ENCODE results near the gene PRSS33. TPM values are rescaled to one million over a fixed set of nuclear protein-coding genes. Genes with fewer than 3 reads are reported as not detected.

Gene PRSS33
- total RNA-seq (2014; rRNA removed; shearing (Covaris generic); ENCODE audit: low replicate concordance): not detected in 2 replicates

GRCh38 chr16:2787406-2787805 is at the start of gene PRSS33:
PRSS33 (minus strand) TSS chr16:2787560; CDS start chr16:2786547, 1,013 bp downstream.
- in situ Hi-C loops (cut with HindIII; ENCODE audit: low pct_unique_long_range_greater_than_20kb, low sequenced_read_pairs): no loop called here
- no peak for DNase-seq (ENCODE audit: low read depth)

GRCh38 chr16:2836646-2837508 is 49.5 kb upstream of the PRSS33 start:
- in situ Hi-C loops (cut with HindIII; ENCODE audit: low pct_unique_long_range_greater_than_20kb, low sequenced_read_pairs): no loop called here

GRCh38 chr16:2835638-2836493 is 48.5 kb upstream of the PRSS33 start:
- in situ Hi-C loops (cut with HindIII; ENCODE audit: low pct_unique_long_range_greater_than_20kb, low sequenced_read_pairs): no loop called here
- DNase-seq (ENCODE audit: low read depth): peak; percentile 100

More at GRCh38 chr16:2836646-2837508, 49.5 kb upstream of the PRSS33 start:
- peak; percentile 27 for DNase-seq (ENCODE audit: low read depth)

GRCh38 chr16:2834968-2835367 is 47.6 kb upstream of the PRSS33 start:
- in situ Hi-C loops (cut with HindIII; ENCODE audit: low pct_unique_long_range_greater_than_20kb, low sequenced_read_pairs): no loop called here
- DNase-seq (ENCODE audit: low read depth): no peak

GRCh38 chr16:2833776-2834175 is 46.4 kb upstream of the PRSS33 start:
- DNase-seq (ENCODE audit: low read depth): no peak
- in situ Hi-C loops (cut with HindIII; ENCODE audit: low pct_unique_long_range_greater_than_20kb, low sequenced_read_pairs): no loop called here

- in situ Hi-C loops (cut with HindIII; ENCODE audit: low pct_unique_long_range_greater_than_20kb, low sequenced_read_pairs): no loop called here
- DNase-seq (ENCODE audit: low read depth): no peak
These were observed 43.8 kb upstream of the PRSS33 start for GRCh38 chr16:2831203-2831602.

- DNase-seq (ENCODE audit: low read depth): no peak
- in situ Hi-C loops (cut with HindIII; ENCODE audit: low pct_unique_long_range_greater_than_20kb, low sequenced_read_pairs): no loop called here
These were observed 43.0 kb upstream of the PRSS33 start for GRCh38 chr16:2830355-2830695.

- DNase-seq (ENCODE audit: low read depth): no peak
- in situ Hi-C loops (cut with HindIII; ENCODE audit: low pct_unique_long_range_greater_than_20kb, low sequenced_read_pairs): no loop called here
These were observed 42.4 kb upstream of the PRSS33 start, which contains the start of gene ZG16B for GRCh38 chr16:2829501-2830354. ZG16B (plus strand) TSS chr16:2830303; CDS start chr16:2830442, 139 bp downstream.

- in situ Hi-C loops (cut with HindIII; ENCODE audit: low pct_unique_long_range_greater_than_20kb, low sequenced_read_pairs): no loop called here
- no peak for DNase-seq (ENCODE audit: low read depth)
These were observed 41.6 kb upstream of the PRSS33 start for GRCh38 chr16:2828876-2829430.

- in situ Hi-C loops (cut with HindIII; ENCODE audit: low pct_unique_long_range_greater_than_20kb, low sequenced_read_pairs): no loop called here
- no peak for DNase-seq (ENCODE audit: low read depth)
These were observed 41.1 kb upstream of the PRSS33 start for GRCh38 chr16:2828521-2828840.

GRCh38 chr16:2827831-2828520 is 40.6 kb upstream of the PRSS33 start:
- in situ Hi-C loops (cut with HindIII; ENCODE audit: low pct_unique_long_range_greater_than_20kb, low sequenced_read_pairs): no loop called here
- no peak for DNase-seq (ENCODE audit: low read depth)

- in situ Hi-C loops (cut with HindIII; ENCODE audit: low pct_unique_long_range_greater_than_20kb, low sequenced_read_pairs): no loop called here
- DNase-seq (ENCODE audit: low read depth): no peak
These were observed 40.0 kb upstream of the PRSS33 start for GRCh38 chr16:2827374-2827791.

- no peak for DNase-seq (ENCODE audit: low read depth)
- in situ Hi-C loops (cut with HindIII; ENCODE audit: low pct_unique_long_range_greater_than_20kb, low sequenced_read_pairs): no loop called here
These were observed 39.4 kb upstream of the PRSS33 start for GRCh38 chr16:2826591-2827373.

GRCh38 chr16:2825906-2826305 is 38.5 kb upstream of the PRSS33 start:
- no peak for DNase-seq (ENCODE audit: low read depth)
- in situ Hi-C loops (cut with HindIII; ENCODE audit: low pct_unique_long_range_greater_than_20kb, low sequenced_read_pairs): no loop called here

- in situ Hi-C loops (cut with HindIII; ENCODE audit: low pct_unique_long_range_greater_than_20kb, low sequenced_read_pairs): no loop called here
- no peak for DNase-seq (ENCODE audit: low read depth)
These were observed 37.8 kb upstream of the PRSS33 start for GRCh38 chr16:2825049-2825742.

GRCh38 chr16:2824626-2825025 is 37.3 kb upstream of the PRSS33 start:
- DNase-seq (ENCODE audit: low read depth): no peak
- in situ Hi-C loops (cut with HindIII; ENCODE audit: low pct_unique_long_range_greater_than_20kb, low sequenced_read_pairs): no loop called here
